Measurements from ENCODE around the gene CPLX4. TPM values are rescaled to one million over a fixed set of nuclear protein-coding genes. Genes with fewer than 3 reads are reported as not detected.

The CPLX4 gene
- total and polyA plus RNA-seq, 11 donors = not detected

GRCh38 chr18:59340817-59341216, 22.4 kb upstream of the CPLX4 start:
- peaks cover 0 to 31% (median 4%) of the 10 kb centered on the region in 12 donors for H3K9me3 ChIP-seq
- H3K4me3 ChIP-seq = no peak overlapping the region
- TF ChIP-seq CTCF (IDR thresholded peaks at IDR 0.05) = no peak
- no peak for TF ChIP-seq POLR2A (IDR thresholded peaks at IDR 0.05)
- no peak overlapping the region for H3K27ac ChIP-seq
- intact Hi-C loops (cut with DNase I) = no loop called here
- ATAC-seq = no peak
- H3K27me3 ChIP-seq = no peaks in the 10 kb centered on the region
- H3K4me1 ChIP-seq = no peaks in the 10 kb centered on the region
- DNase-seq = no peak
- H3K36me3 ChIP-seq = peaks cover 10 to 96% (median 81%) of the 10 kb centered on the region in 9 donors

GRCh38 chr18:59340312-59340711, 21.9 kb upstream of the CPLX4 start:
- TF ChIP-seq CTCF (IDR thresholded peaks at IDR 0.05) = no peak
- TF ChIP-seq POLR2A (IDR thresholded peaks at IDR 0.05) = no peak
- H3K36me3 ChIP-seq = peaks cover 10 to 96% (median 81%) of the 10 kb centered on the region in 9 donors
- WGBS, 4 donors = 82 to 87% (median 85%) methylated on average over 2 of the region's 2 CpGs

GRCh38 chr18:59332986-59333385, 14.5 kb upstream of the CPLX4 start:
- Histone ChIP-seq H3K27ac (no peak overlapping the region), H3K36me3 (peaks cover 0 to 100% (median 98%) of the 10 kb centered on the region in 9 donors), H3K27me3 (no peaks in the 10 kb centered on the region), H3K4me1 (no peaks in the 10 kb centered on the region), H3K4me3 (no peak overlapping the region), H3K9me3 (no peaks in the 10 kb centered on the region)
- no peak for DNase-seq
- ATAC-seq = peak in 3 of 4 donors; percentile 55 to 73 (median 61)
- TF ChIP-seq POLR2A (IDR thresholded peaks at IDR 0.05) (no peak), CTCF (IDR thresholded peaks at IDR 0.05) (no peak)
- intact Hi-C loops (cut with DNase I) = no loop called here
- WGBS, 4 donors = 43 to 63% (median 59%) methylated on average over 3 of the region's 3 CpGs

More at GRCh38 chr18:59340312-59340711, 21.9 kb upstream of the CPLX4 start:
- Histone ChIP-seq H3K9me3 (peaks cover 0 to 31% (median 4%) of the 10 kb centered on the region in 12 donors), H3K27me3 (no peaks in the 10 kb centered on the region), H3K4me1 (no peaks in the 10 kb centered on the region), H3K27ac (no peak overlapping the region), H3K4me3 (no peak overlapping the region)
- DNase-seq (no peak), ATAC-seq (no peak)
- intact Hi-C loops (cut with DNase I) = no loop called here

GRCh38 chr18:59328683-59329082, 10.2 kb upstream of the CPLX4 start:
- Histone ChIP-seq H3K27ac (no peak overlapping the region), H3K27me3 (no peaks in the 10 kb centered on the region), H3K4me1 (no peaks in the 10 kb centered on the region), H3K4me3 (no peak overlapping the region), H3K36me3 (peaks cover 0 to 79% (median 73%) of the 10 kb centered on the region in 9 donors), H3K9me3 (no peaks in the 10 kb centered on the region)
- TF ChIP-seq POLR2A (IDR thresholded peaks at IDR 0.05) = no peak
- no peak for TF ChIP-seq CTCF (IDR thresholded peaks at IDR 0.05)
- 97 to 98% (median 97%) methylated on average over 2 of the region's 2 CpGs for WGBS, 4 donors
- DNase-seq (no peak), ATAC-seq (no peak)
- intact Hi-C loops (cut with DNase I) = no loop called here

All from heart left ventricle (tissue), 16 donors.